Neural progenitor cell (in vitro differentiated cells): Measurements from ENCODE around the gene FAM107A. TPM values are rescaled to one million over a fixed set of nuclear protein-coding genes. Genes with fewer than 3 reads are reported as not detected.

Experiments
- DNase-seq: peaks from one replicate; pipeline ENCODE4 v3.0.0-alpha.2; 2016; ENCODE audit warnings: low spot score
- H2AFZ ChIP-seq: fragments of 200-600 bp; sonication (generic); replicated peaks from 2 replicates; pipeline ENCODE4 v1.6.1; 2016; ENCODE audit warnings: antibody characterized with exemption
- H3F3A ChIP-seq: fragments of 200-600 bp; sonication (generic); 2 replicates; pipeline ENCODE4 v1.6.1; 2016; ENCODE audit warnings: antibody characterized with exemption, low read depth
- H3K27ac ChIP-seq: fragments of 200-600 bp; sonication (generic); 2 replicates; pipeline ENCODE4 v1.5.1; 2016; ENCODE audit warnings: mild to moderate bottlenecking
- H3K27me3 ChIP-seq: fragments of 200-600 bp; sonication (generic); 2 replicates; pipeline ENCODE4 v1.6.1; 2016; ENCODE audit warnings: mild to moderate bottlenecking, moderate library complexity
- H3K36me3 ChIP-seq: fragments of 200-600 bp; sonication (generic); 2 replicates; pipeline ENCODE4 v1.5.1; 2016
- H3K4me1 ChIP-seq: fragments of 200-600 bp; sonication (generic); 2 replicates; pipeline ENCODE4 v1.6.1; 2016; ENCODE audit warnings: mixed run types
- H3K4me2 ChIP-seq: fragments of 200-600 bp; sonication (generic); 2 replicates; pipeline ENCODE4 v1.6.1; 2016
- H3K4me3 ChIP-seq: fragments of 200-600 bp; sonication (generic); 2 replicates; pipeline ENCODE4 v1.5.1; 2016
- H3K79me2 ChIP-seq: fragments of 200-600 bp; sonication (generic); 2 replicates; pipeline ENCODE4 v1.6.1; 2016; ENCODE audit warnings: low read depth
- H3K9ac ChIP-seq: fragments of 200-600 bp; sonication (generic); 2 replicates; pipeline ENCODE4 v1.6.1; 2016
- H3K9me3 ChIP-seq: fragments of 200-600 bp; sonication (generic); 2 replicates; pipeline ENCODE4 v1.5.1; 2016; ENCODE audit warnings: low read depth
- H4K20me1 ChIP-seq: fragments of 200-600 bp; sonication (generic); 2 replicates; pipeline ENCODE4 v1.6.1; 2016; ENCODE audit warnings: low read depth
- H3K27ac Mint-ChIP-seq: 3 replicates; pipeline ENCODE4 v1.8.0; 2021; ENCODE audit warnings: mixed read lengths
- H3K27me3 Mint-ChIP-seq: 2 replicates; pipeline ENCODE4 v1.8.0; 2022; ENCODE audit warnings: low read depth, mild to moderate bottlenecking, inconsistent platforms, moderate library complexity, mixed read lengths; ENCODE audit not compliant: insufficient read depth
- H3K36me3 Mint-ChIP-seq: 3 replicates; pipeline ENCODE4 v1.8.0; 2021; ENCODE audit warnings: mixed read lengths
- H3K4me1 Mint-ChIP-seq: 3 replicates; pipeline ENCODE4 v1.8.0; 2021; ENCODE audit warnings: mixed read lengths
- H3K4me3 Mint-ChIP-seq: 3 replicates; pipeline ENCODE4 v1.8.0; 2021; ENCODE audit warnings: mild to moderate bottlenecking, moderate library complexity, mixed read lengths
- H3K9me3 Mint-ChIP-seq: 3 replicates; pipeline ENCODE4 v1.8.0; 2020; ENCODE audit warnings: mixed read lengths
- CTCF ChIP-seq: fragments of 200-600 bp; sonication (generic); IDR thresholded peaks from 2 replicates; pipeline ENCODE4 v1.5.1; 2017; ENCODE audit warnings: antibody characterized with exemption, mild to moderate bottlenecking
- EZH2 ChIP-seq: fragments of 200-600 bp; sonication (generic); IDR thresholded peaks from 2 replicates; pipeline ENCODE4 v1.6.1; 2017; ENCODE audit warnings: antibody characterized with exemption, mild to moderate bottlenecking, moderate library complexity
- EZH2phosphoT487 ChIP-seq: fragments of 200-600 bp; sonication (generic); IDR thresholded peaks from 2 replicates; pipeline ENCODE4 v1.6.1; 2017; ENCODE audit warnings: antibody characterized with exemption
- total RNA-seq: library from RNA; depleted of rRNA; stranded (reverse); fragments of >200 nt; gene quantifications from 2 replicates; pipeline ENCODE4 v1.2.3, GENCODE V29; 2015; ENCODE audit warnings: low replicate concordance

Gene FAM107A
- total RNA-seq, 1 donor from 2014 or later = 0.11 TPM

DNA sequence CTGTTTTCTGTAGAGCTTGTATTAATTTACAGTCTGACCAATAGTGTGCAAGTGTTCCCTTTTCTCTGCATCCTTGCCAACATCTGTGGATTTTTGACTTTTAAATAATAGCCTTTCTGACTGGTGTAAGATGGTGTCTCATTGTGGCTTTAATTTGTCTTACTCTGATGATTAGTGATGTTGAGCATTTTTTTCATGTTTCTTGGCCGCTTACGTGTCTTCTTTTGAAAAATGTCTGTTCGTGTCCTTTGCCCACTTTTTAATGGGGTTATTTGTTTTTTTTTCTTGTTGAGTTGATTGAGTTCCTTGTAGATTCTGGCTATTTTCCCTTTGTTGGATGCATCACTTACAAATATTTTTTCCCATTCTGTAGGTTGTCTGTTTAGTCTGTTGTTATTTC, 32.6 kb downstream of the FAM107A start:
- Histone ChIP-seq H3K4me3 (no peak overlapping the region), H2AFZ (no peak overlapping the region), H3K4me1 (no peaks in the 10 kb centered on the region), H3K27ac (no peak overlapping the region), H3K36me3 (no peaks in the 10 kb centered on the region), H3K9ac (no peak overlapping the region), H3K4me2 (no peak overlapping the region), H3F3A (no peaks in the 10 kb centered on the region), H3K79me2 (no peaks in the 10 kb centered on the region), H3K27me3 (no peaks in the 10 kb centered on the region), H3K9me3 (peaks cover 6% of the 10 kb centered on the region), H4K20me1 (no peaks in the 10 kb centered on the region)
- H3K27me3 Mint-ChIP-seq = no peaks in the 10 kb centered on the region
- H3K4me3 Mint-ChIP-seq = no peak overlapping the region
- no peak overlapping the region for H3K27ac Mint-ChIP-seq
- TF ChIP-seq EZH2phosphoT487 = no peak
- TF ChIP-seq CTCF = no peak
- TF ChIP-seq EZH2 = no peak
- peaks cover 7% of the 10 kb centered on the region for H3K4me1 Mint-ChIP-seq
- DNase-seq = no peak
- H3K9me3 Mint-ChIP-seq = peaks cover 22% of the 10 kb centered on the region
- H3K36me3 Mint-ChIP-seq = peaks cover 2% of the 10 kb centered on the region

GRCh38 chr3:58540176-58540858, 36.9 kb downstream of the FAM107A start:
- Mint-ChIP-seq H3K4me1 (peaks cover 24% of the 10 kb centered on the region), H3K27me3 (no peaks in the 10 kb centered on the region), H3K4me3 (no peak overlapping the region), H3K27ac (no peak overlapping the region), H3K36me3 (no peaks in the 10 kb centered on the region), H3K9me3 (peaks cover 6% of the 10 kb centered on the region)
- Histone ChIP-seq H3K4me2 (no peak overlapping the region), H3K4me3 (no peak overlapping the region), H2AFZ (no peak overlapping the region), H3K36me3 (no peaks in the 10 kb centered on the region), H4K20me1 (no peaks in the 10 kb centered on the region), H3F3A (no peaks in the 10 kb centered on the region), H3K9ac (no peak overlapping the region), H3K27me3 (no peaks in the 10 kb centered on the region), H3K4me1 (peaks cover 11% of the 10 kb centered on the region), H3K27ac (no peak overlapping the region), H3K79me2 (no peaks in the 10 kb centered on the region), H3K9me3 (peaks cover 3% of the 10 kb centered on the region)
- TF ChIP-seq EZH2phosphoT487 (no peak), EZH2 (no peak), CTCF (no peak)
- no peak for DNase-seq

GRCh38 chr3:58539626-58540025, 37.6 kb downstream of the FAM107A start:
- H3K4me2 ChIP-seq = no peak overlapping the region
- no peaks in the 10 kb centered on the region for H3K9me3 ChIP-seq
- TF ChIP-seq EZH2phosphoT487 = no peak
- TF ChIP-seq CTCF = no peak
- no peak for TF ChIP-seq EZH2
- no peak overlapping the region for H3K4me3 ChIP-seq
- H3K9me3 Mint-ChIP-seq = peaks cover 2% of the 10 kb centered on the region
- H3K36me3 Mint-ChIP-seq = no peaks in the 10 kb centered on the region
- H2AFZ ChIP-seq = no peak overlapping the region
- H3K4me1 ChIP-seq = peaks cover 11% of the 10 kb centered on the region
- no peaks in the 10 kb centered on the region for H3K36me3 ChIP-seq
- no peaks in the 10 kb centered on the region for H3K27me3 Mint-ChIP-seq
- no peaks in the 10 kb centered on the region for H3F3A ChIP-seq
- H3K27me3 ChIP-seq = no peaks in the 10 kb centered on the region
- no peaks in the 10 kb centered on the region for H3K79me2 ChIP-seq
- no peak overlapping the region for H3K27ac Mint-ChIP-seq
- DNase-seq = no peak
- H3K4me3 Mint-ChIP-seq = no peak overlapping the region
- peaks cover 24% of the 10 kb centered on the region for H3K4me1 Mint-ChIP-seq
- no peak overlapping the region for H3K9ac ChIP-seq
- no peaks in the 10 kb centered on the region for H4K20me1 ChIP-seq
- no peak overlapping the region for H3K27ac ChIP-seq
